HG03460 (cell line): ENCODE data around the gene WDR37.
"Not testable (repeated sequence)": the region's sequence is repeated elsewhere in the genome, so short reads cannot be mapped to it uniquely, and the experiment has no call there.

ENCODE experiments used
- ATAC-seq: cut with Tn5 transposase; IDR thresholded peaks from one replicate; pipeline ENCODE4 v1.9.1; 2021; ENCODE audit not compliant: unreplicated experiment

Gene WDR37

GRCh38 chr10:1040133-1040532, 16.1 kb upstream of the WDR37 start:
- ATAC-seq: no peak

GRCh38 chr10:1041514-1041913, 14.7 kb upstream of the WDR37 start:
- no peak for ATAC-seq

- ATAC-seq: peak; percentile 63
These were observed 12.6 kb upstream of the WDR37 start for GRCh38 chr10:1043532-1043995.

GRCh38 chr10:1044146-1044545, 12.0 kb upstream of the WDR37 start:
- ATAC-seq: no peak

GRCh38 chr10:1044964-1045363, 11.2 kb upstream of the WDR37 start:
- ATAC-seq: no peak

- no peak for ATAC-seq
These were observed 10.8 kb upstream of the WDR37 start for GRCh38 chr10:1045415-1045814.

GRCh38 chr10:1047937-1048336, 8.2 kb upstream of the WDR37 start:
- no peak for ATAC-seq

GRCh38 chr10:1048349-1048731, 7.8 kb upstream of the WDR37 start:
- peak; percentile 4 for ATAC-seq

GRCh38 chr10:1048732-1049424, 7.3 kb upstream of the WDR37 start, which contains the start of gene IDI1:
Gene IDI1, minus strand, starts transcription at chr10:1049119. Its CDS starts 116 bp downstream, at chr10:1049003.
- ATAC-seq: peak; percentile 75

GRCh38 chr10:1049425-1049958, 6.7 kb upstream of the WDR37 start:
- no peak for ATAC-seq

GRCh38 chr10:1050145-1050544, 6.0 kb upstream of the WDR37 start:
- no peak for ATAC-seq

GRCh38 chr10:1050554-1050953, 5.6 kb upstream of the WDR37 start:
- no peak for ATAC-seq

- no peak for ATAC-seq
These were observed 1.5 kb upstream of the WDR37 start for GRCh38 chr10:1054684-1055083.

- peak; percentile 14 for ATAC-seq
These were observed 997 bp downstream of the WDR37 start for GRCh38 chr10:1057106-1057657.

GRCh38 chr10:1058017-1058416, 1.8 kb downstream of the WDR37 start:
- no peak for ATAC-seq

GRCh38 chr10:1059902-1060301, 3.7 kb downstream of the WDR37 start:
- ATAC-seq: no peak

- no peak for ATAC-seq
These were observed 6.0 kb downstream of the WDR37 start for GRCh38 chr10:1061930-1062774.

- ATAC-seq: no peak
These were observed 7.2 kb downstream of the WDR37 start for GRCh38 chr10:1063232-1063865.

- ATAC-seq: no peak
These were observed 8.7 kb downstream of the WDR37 start for GRCh38 chr10:1064964-1065247.

- ATAC-seq: not testable (repeated sequence)
These were observed 10.5 kb downstream of the WDR37 start for GRCh38 chr10:1066734-1067133.
